MM.1S (cell line): ENCODE measurements around the gene SLC13A3.

Source experiments
- DNase-seq: peaks from one replicate; pipeline ENCODE4 v3.0.0-alpha.2; 2015
- H2AFZ ChIP-seq: fragments of 300-600 bp; sonication (generic); 2 replicates; pipeline ENCODE4 v1.6.0; 2016; ENCODE audit warnings: antibody characterized with exemption, low read length
- H3F3A ChIP-seq: fragments of 300-600 bp; sonication (generic); 2 replicates; pipeline ENCODE4 v1.6.1; 2016; ENCODE audit warnings: mild to moderate bottlenecking, antibody characterized with exemption, low read length, moderate library complexity, mixed read lengths; ENCODE audit not compliant: insufficient read depth
- H3K27ac ChIP-seq: fragments of 300-600 bp; sonication (generic); 2 replicates; pipeline ENCODE4 v1.5.1; 2016; ENCODE audit warnings: mild to moderate bottlenecking, low read length
- H3K27me3 ChIP-seq: fragments of 300-600 bp; sonication (generic); replicated peaks from 2 replicates; pipeline ENCODE4 v1.6.0; 2016; ENCODE audit warnings: low read length; ENCODE audit not compliant: insufficient read depth
- H3K36me3 ChIP-seq: fragments of 300-600 bp; sonication (generic); replicated peaks from 2 replicates; pipeline ENCODE4 v1.6.1; 2016; ENCODE audit warnings: mild to moderate bottlenecking, low read length, mixed read lengths; ENCODE audit not compliant: insufficient read depth
- H3K4me1 ChIP-seq: fragments of 300-600 bp; sonication (generic); 2 replicates; pipeline ENCODE4 v1.6.1; 2016; ENCODE audit warnings: low read length, mixed read lengths
- H3K4me2 ChIP-seq: fragments of 300-600 bp; sonication (generic); 2 replicates; pipeline ENCODE4 v1.6.0; 2016; ENCODE audit warnings: low read depth, low read length
- H3K4me3 ChIP-seq: fragments of 300-600 bp; sonication (generic); 2 replicates; pipeline ENCODE4 v1.5.1; 2016; ENCODE audit warnings: low read length, mixed read lengths
- H3K79me2 ChIP-seq: fragments of 300-600 bp; sonication (generic); 2 replicates; pipeline ENCODE4 v1.6.1; 2016; ENCODE audit warnings: mixed run types, low read length, mixed read lengths
- H3K9ac ChIP-seq: fragments of 300-600 bp; sonication (generic); 2 replicates; pipeline ENCODE4 v1.6.1; 2016; ENCODE audit warnings: low read length, mixed read lengths
- H3K9me2 ChIP-seq: fragments of 300-600 bp; sonication (generic); replicated peaks from 2 replicates; pipeline ENCODE4 v1.6.1; 2016; ENCODE audit warnings: mild to moderate bottlenecking, low read length, mixed read lengths; ENCODE audit not compliant: insufficient read depth
- H3K9me3 ChIP-seq: fragments of 300-600 bp; sonication (generic); replicated peaks from 2 replicates; pipeline ENCODE4 v1.6.1; 2016; ENCODE audit warnings: mild to moderate bottlenecking, low read length, mixed read lengths; ENCODE audit not compliant: insufficient read depth
- H4K20me1 ChIP-seq: fragments of 300-600 bp; sonication (generic); 2 replicates; pipeline ENCODE4 v1.6.1; 2016; ENCODE audit warnings: mild to moderate bottlenecking, low read length, moderate library complexity, mixed read lengths; ENCODE audit not compliant: insufficient read depth
- CTCF ChIP-seq: fragments of 300-600 bp; sonication (generic); IDR thresholded peaks from 2 replicates; pipeline ENCODE4 v1.5.1; 2016; ENCODE audit warnings: antibody characterized with exemption, low read length, mixed read lengths
- EZH2 ChIP-seq: fragments of 300-600 bp; sonication (generic); optimal IDR thresholded peaks from 2 replicates; pipeline ENCODE3; 2017; ENCODE audit warnings: low read depth, mild to moderate bottlenecking, antibody characterized with exemption, low read length, mixed read lengths
- EZH2phosphoT487 ChIP-seq: fragments of 300-600 bp; sonication (generic); IDR thresholded peaks from 2 replicates; pipeline ENCODE4 v1.6.1; 2018; ENCODE audit warnings: antibody characterized with exemption, low read length

Gene SLC13A3

DNA sequence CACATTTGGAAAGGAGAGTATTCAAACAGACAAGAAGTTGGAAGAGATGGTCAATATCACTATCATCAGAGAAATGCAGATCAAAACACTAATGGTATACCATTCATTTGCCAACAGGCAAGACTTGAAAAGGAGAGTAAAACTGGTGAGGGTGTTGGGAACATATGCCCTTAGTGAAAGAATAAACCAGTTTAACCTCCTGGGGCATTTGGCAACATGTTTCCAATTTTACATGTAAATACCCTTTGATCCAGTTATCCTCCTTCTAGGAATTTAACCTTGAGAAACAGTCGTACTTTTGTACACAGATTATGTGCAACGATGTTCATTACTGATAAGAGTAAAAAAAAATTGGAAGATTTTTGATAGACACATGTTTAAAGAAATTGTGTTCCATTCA lies 66.8 kb downstream of the SLC13A3 start:
- Histone ChIP-seq H2AFZ (no peak overlapping the region), H3K9me3 (no peaks in the 10 kb centered on the region), H3K4me3 (no peak overlapping the region), H3K9me2 (no peaks in the 10 kb centered on the region), H4K20me1 (no peaks in the 10 kb centered on the region), H3F3A (peaks cover 3% of the 10 kb centered on the region; the same call in 1 of the 2 replicates), H3K4me1 (peaks cover 11% of the 10 kb centered on the region), H3K36me3 (no peaks in the 10 kb centered on the region), H3K9ac (no peak overlapping the region), H3K4me2 (no peak overlapping the region), H3K79me2 (no peaks in the 10 kb centered on the region), H3K27me3 (no peaks in the 10 kb centered on the region), H3K27ac (no peak overlapping the region)
- TF ChIP-seq EZH2phosphoT487: no peak
- DNase-seq: no peak

- H3K36me3 ChIP-seq: no peaks in the 10 kb centered on the region
- no peak for DNase-seq
- no peaks in the 10 kb centered on the region for H3K9me2 ChIP-seq
- no peaks in the 10 kb centered on the region for H3K9me3 ChIP-seq
- H4K20me1 ChIP-seq: no peaks in the 10 kb centered on the region
- H3K4me3 ChIP-seq: no peak overlapping the region
- no peak overlapping the region for H3K4me2 ChIP-seq
- no peak overlapping the region for H2AFZ ChIP-seq
- H3F3A ChIP-seq: no peaks in the 10 kb centered on the region
- H3K27me3 ChIP-seq: no peaks in the 10 kb centered on the region
- H3K27ac ChIP-seq: no peak overlapping the region
- no peaks in the 10 kb centered on the region for H3K79me2 ChIP-seq
- no peak for TF ChIP-seq EZH2
- no peak for TF ChIP-seq CTCF
- TF ChIP-seq EZH2phosphoT487: no peak
- peaks cover 3% of the 10 kb centered on the region for H3K4me1 ChIP-seq
- no peak overlapping the region for H3K9ac ChIP-seq
These were observed 67.6 kb downstream of the SLC13A3 start for GRCh38 chr20:46583411-46584214.

GRCh38 chr20:46582648-46583047 lies 68.6 kb downstream of the SLC13A3 start:
- H3K9ac ChIP-seq: no peak overlapping the region
- DNase-seq: no peak
- H3K36me3 ChIP-seq: no peaks in the 10 kb centered on the region
- TF ChIP-seq EZH2 (no peak), EZH2phosphoT487 (no peak), CTCF (no peak)
- H3K4me1 ChIP-seq: no peaks in the 10 kb centered on the region
- no peaks in the 10 kb centered on the region for H4K20me1 ChIP-seq
- no peaks in the 10 kb centered on the region for H3K9me3 ChIP-seq
- no peak overlapping the region for H3K27ac ChIP-seq
- no peak overlapping the region for H3K4me3 ChIP-seq
- H3K4me2 ChIP-seq: no peak overlapping the region
- H3K79me2 ChIP-seq: no peaks in the 10 kb centered on the region
- H3K27me3 ChIP-seq: no peaks in the 10 kb centered on the region
- H3K9me2 ChIP-seq: no peaks in the 10 kb centered on the region
- H2AFZ ChIP-seq: no peak overlapping the region
- no peaks in the 10 kb centered on the region for H3F3A ChIP-seq

GRCh38 chr20:46581391-46581790 lies 69.9 kb downstream of the SLC13A3 start:
- no peaks in the 10 kb centered on the region for H3K79me2 ChIP-seq
- H3K9me2 ChIP-seq: no peaks in the 10 kb centered on the region
- no peaks in the 10 kb centered on the region for H3K4me1 ChIP-seq
- no peak overlapping the region for H2AFZ ChIP-seq
- no peak for DNase-seq
- no peak overlapping the region for H3K4me3 ChIP-seq
- no peaks in the 10 kb centered on the region for H3F3A ChIP-seq
- no peaks in the 10 kb centered on the region for H3K36me3 ChIP-seq
- H3K4me2 ChIP-seq: no peak overlapping the region
- TF ChIP-seq EZH2phosphoT487: no peak
- TF ChIP-seq EZH2: no peak
- H4K20me1 ChIP-seq: no peaks in the 10 kb centered on the region
- H3K9ac ChIP-seq: no peak overlapping the region
- no peaks in the 10 kb centered on the region for H3K9me3 ChIP-seq
- H3K27ac ChIP-seq: no peak overlapping the region
- no peaks in the 10 kb centered on the region for H3K27me3 ChIP-seq
